H1 (cell line): ENCODE data around the gene NUP210L. TPM values are rescaled to one million over a fixed set of nuclear protein-coding genes. Genes with fewer than 3 reads are reported as not detected.
A peak's percentile ranks its signal among the peaks of the same experiment; 100 is the strongest.

Source experiments
- CTCF ChIA-PET: fragments of 300-600 bp; sonication (Branson Sonifier 250); formaldehyde crosslinking; loops from one replicate; lab custom pipeline; 2021; ENCODE audit not compliant: partially characterized antibody; lab: Charles Lee
- POLR2A ChIA-PET: fragments of 300-600 bp; sonication (Branson Sonifier 250); formaldehyde crosslinking; loops from one replicate; lab custom pipeline; 2021; ENCODE audit warnings: inconsistent platforms; ENCODE audit not compliant: partially characterized antibody; lab: Charles Lee
- DNase-seq, 2 experiments: peaks; one replicate each; pipeline versions ENCODE4 v3.0.0 to v3.0.0-alpha.2; 2010 to 2022; ENCODE audit warnings: low spot score in 2 of 2, low read depth in 1 of 2, mixed read lengths in 1 of 2
- FAIRE-seq: peaks from 2 replicates; lab custom pipeline; 2011; peaks lifted over from hg19 to GRCh38; lab: Jason Lieb, UNC
- H2AFZ ChIP-seq: 2 replicates; pipeline ENCODE4 v1.8.1; 2012; ENCODE audit warnings: low read length, inconsistent platforms
- H2AK5ac ChIP-seq: 2 replicates; pipeline ENCODE4 v1.6.1; 2013; ENCODE audit warnings: low read depth, low read length
- H2BK120ac ChIP-seq: replicated peaks from 2 replicates; pipeline ENCODE3; 2013; ENCODE audit warnings: low read depth, low read length, inconsistent platforms
- H2BK12ac ChIP-seq: 2 replicates; pipeline ENCODE4 v1.6.1; 2013; ENCODE audit warnings: low read depth, low read length
- H2BK15ac ChIP-seq: 2 replicates; pipeline ENCODE4 v1.6.1; 2013; ENCODE audit warnings: low read length
- H2BK20ac ChIP-seq: 2 replicates; pipeline ENCODE4 v1.6.1; 2013; ENCODE audit warnings: low read length
- H2BK5ac ChIP-seq: 2 replicates; pipeline ENCODE4 v1.6.1; 2013; ENCODE audit warnings: low read depth, low read length
- H3K14ac ChIP-seq: 2 replicates; pipeline ENCODE4 v1.6.1; 2013; ENCODE audit warnings: inconsistent platforms; ENCODE audit not compliant: insufficient read length
- H3K18ac ChIP-seq: 2 replicates; pipeline ENCODE4 v1.6.1; 2013; ENCODE audit warnings: low read length; ENCODE audit errors: extremely low read depth
- H3K23ac ChIP-seq: 2 replicates; pipeline ENCODE4 v1.6.1; 2013; ENCODE audit warnings: inconsistent platforms; ENCODE audit not compliant: insufficient read length
- H3K23me2 ChIP-seq: 2 replicates; pipeline ENCODE4 v1.6.1; 2013; ENCODE audit warnings: low read depth, low read length
- H3K27ac ChIP-seq: 2 replicates; pipeline ENCODE4 v1.6.1; 2011; ENCODE audit warnings: low read depth, low read length, inconsistent platforms
- H3K27me3 ChIP-seq, 4 experiments: replicated peaks in 1 of 4; 1 replicate in 1 of 4; 2 replicates in 3 of 4; pipeline versions ENCODE4 v1.6.1 to v1.8.1; 2011 to 2013; ENCODE audit warnings: low read length in 3 of 4, mild to moderate bottlenecking in 3 of 4, inconsistent platforms in 2 of 4, mixed read lengths in 2 of 4, moderate library complexity in 1 of 4; ENCODE audit not compliant: control insufficient read depth in 3 of 4, insufficient read depth in 3 of 4; ENCODE audit errors: extremely low read depth in 1 of 4
- H3K36me3 ChIP-seq, 4 experiments: 2 replicates each; pipeline versions ENCODE4 v1.6.1 to v1.8.1; 2011 to 2013; ENCODE audit warnings: mild to moderate bottlenecking in 4 of 4, low read length in 3 of 4, moderate library complexity in 2 of 4, control low read depth in 1 of 4, inconsistent platforms in 1 of 4; ENCODE audit not compliant: insufficient read depth in 4 of 4, control insufficient read depth in 2 of 4
- H3K4ac ChIP-seq: replicated peaks from 2 replicates; pipeline ENCODE3; 2013; ENCODE audit warnings: low read length, low read depth, mixed read lengths, inconsistent platforms; ENCODE audit not compliant: insufficient read length
- H3K4me1 ChIP-seq, 4 experiments: replicated peaks in 1 of 4; 1 replicate in 1 of 4; 2 replicates in 3 of 4; pipeline versions ENCODE4 v1.6.1 to v1.8.1; 2011 to 2013; ENCODE audit warnings: low read length in 3 of 4, inconsistent platforms in 2 of 4, mixed read lengths in 1 of 4; ENCODE audit not compliant: insufficient read depth in 4 of 4, control insufficient read depth in 3 of 4
- H3K4me2 ChIP-seq, 2 experiments: 2 replicates each; pipeline versions ENCODE4 v1.6.1 to v1.8.1; 2011 to 2013; ENCODE audit warnings: low read depth in 2 of 2, low read length in 2 of 2, control low read depth in 1 of 2, inconsistent platforms in 1 of 2, mild to moderate bottlenecking in 1 of 2; ENCODE audit not compliant: insufficient read depth in 1 of 2
- H3K4me3 ChIP-seq, 4 experiments: fragments of 200-600, 300-600 bp in 1 of 4; sonication (generic), shearing (Covaris generic), sonication (Bioruptor Twin) in 1 of 4; 2 replicates each; pipeline versions ENCODE4 v1.5.1 to v1.8.1; 2011 to 2016; ENCODE audit warnings: low read length in 4 of 4, low read depth in 3 of 4, control low read depth in 2 of 4, inconsistent platforms in 2 of 4, mild to moderate bottlenecking in 2 of 4, mixed read lengths in 1 of 4, moderate library complexity in 1 of 4; ENCODE audit not compliant: insufficient read depth in 2 of 4; ENCODE audit errors: extremely low read depth in 1 of 4
- H3K56ac ChIP-seq: replicated peaks from 2 replicates; pipeline ENCODE3; 2013; ENCODE audit warnings: low read depth, mild to moderate bottlenecking, mixed read lengths, low read length, inconsistent platforms; ENCODE audit not compliant: insufficient read length
- H3K79me1 ChIP-seq: 2 replicates; pipeline ENCODE4 v1.6.1; 2013; ENCODE audit warnings: low read depth, low read length, control low read depth
- H3K79me2 ChIP-seq, 2 experiments: 2 replicates each; pipeline versions ENCODE4 v1.6.1 to v1.8.1; 2012 to 2013; ENCODE audit warnings: low read length in 2 of 2, mild to moderate bottlenecking in 2 of 2, inconsistent platforms in 1 of 2; ENCODE audit not compliant: insufficient read depth in 2 of 2, control insufficient read depth in 1 of 2
- H3K9ac ChIP-seq, 4 experiments: replicated peaks in 1 of 4; 1 replicate in 1 of 4; 2 replicates in 3 of 4; pipeline versions ENCODE4 v1.6.1 to v1.8.1; 2011 to 2013; ENCODE audit warnings: low read depth in 3 of 4, low read length in 3 of 4, control low read depth in 2 of 4, mild to moderate bottlenecking in 2 of 4, moderate library complexity in 2 of 4, inconsistent platforms in 1 of 4; ENCODE audit errors: extremely low read depth in 1 of 4
- H3K9me3 ChIP-seq, 2 experiments: 2 replicates each; pipeline versions ENCODE4 v1.6.1 to v1.8.1; 2012 to 2013; ENCODE audit warnings: mild to moderate bottlenecking in 2 of 2, moderate library complexity in 2 of 2, control low read depth in 1 of 2, inconsistent platforms in 1 of 2, low read depth in 1 of 2, low read length in 1 of 2, mixed read lengths in 1 of 2; ENCODE audit not compliant: insufficient read depth in 2 of 2
- H4K20me1 ChIP-seq, 2 experiments: replicated peaks in 1 of 2; 2 replicates each; pipeline versions ENCODE3 to v1.8.1; 2011 to 2013; ENCODE audit warnings: inconsistent platforms in 2 of 2, low read length in 2 of 2, mild to moderate bottlenecking in 1 of 2; ENCODE audit not compliant: insufficient read depth in 2 of 2, control insufficient read depth in 1 of 2
- H4K5ac ChIP-seq: 2 replicates; pipeline ENCODE4 v1.6.1; 2013; ENCODE audit warnings: low read length, low read depth, mixed read lengths, inconsistent platforms; ENCODE audit not compliant: insufficient read length
- H4K8ac ChIP-seq: 2 replicates; pipeline ENCODE4 v1.8.0; 2013; ENCODE audit warnings: mild to moderate bottlenecking, moderate library complexity, low read length, inconsistent platforms; ENCODE audit not compliant: insufficient read depth; ENCODE audit errors: extremely low read depth
- H4K91ac ChIP-seq: replicated peaks from 2 replicates; pipeline ENCODE3; 2013; ENCODE audit warnings: low read length, mixed read lengths, inconsistent platforms; ENCODE audit not compliant: insufficient read length
- ASH2L ChIP-seq: fragments of 200-600, 300-600 bp; sonication (generic); IDR thresholded peaks from one replicate; pipeline ENCODE4 v1.7.1; 2017; ENCODE audit warnings: low read length
- CHD1 ChIP-seq: IDR thresholded peaks from 2 replicates; pipeline ENCODE4 v1.6.1; 2012; ENCODE audit warnings: low read depth, low read length, improper control_type of control experiment
- CREB1 ChIP-seq: IDR thresholded peaks from 2 replicates; pipeline ENCODE4 v1.6.1; 2012; ENCODE audit warnings: inconsistent platforms
- EZH2 ChIP-seq: fragments of 200-600 bp; sonication (generic); IDR thresholded peaks from 2 replicates; pipeline ENCODE4 v1.7.1; 2012; ENCODE audit warnings: low read depth, mild to moderate bottlenecking, moderate library complexity, low read length, inconsistent platforms; ENCODE audit not compliant: severe bottlenecking
- HDAC2 ChIP-seq, 2 experiments: fragments of 300-600 bp in 1 of 2; sonication (generic) in 1 of 2; IDR thresholded peaks; 2 replicates each; pipeline ENCODE4 v1.6.1; 2011 to 2012; ENCODE audit warnings: low read depth in 2 of 2, low read length in 2 of 2, mild to moderate bottlenecking in 2 of 2, moderate library complexity in 2 of 2, borderline replicate concordance in 1 of 2, inconsistent platforms in 1 of 2
- MAFK ChIP-seq: IDR thresholded peaks from 2 replicates; pipeline ENCODE4 v1.6.1; 2012; ENCODE audit warnings: low read depth, mild to moderate bottlenecking, improper control_type of control experiment, low read length
- RAD21 ChIP-seq, 2 experiments: IDR thresholded peaks in 1 of 2; conservative IDR thresholded peaks in 1 of 2; 2 replicates each; pipeline ENCODE4 v1.6.1; 2011; ENCODE audit warnings: low read depth in 2 of 2, low read length in 2 of 2, improper control_type of control experiment in 1 of 2, inconsistent platforms in 1 of 2, mild to moderate bottlenecking in 1 of 2, moderate library complexity in 1 of 2
- SIRT6 ChIP-seq: IDR thresholded peaks from one replicate; pipeline ENCODE4 v1.7.1; 2012; ENCODE audit warnings: low read length, inconsistent platforms
- SRF ChIP-seq: IDR thresholded peaks from 2 replicates; pipeline ENCODE4 v1.6.1; 2011; ENCODE audit warnings: mild to moderate bottlenecking, low read depth, low read length, moderate library complexity
- TAF1 ChIP-seq: IDR thresholded peaks from 2 replicates; pipeline ENCODE4 v1.6.1; 2011; ENCODE audit warnings: mild to moderate bottlenecking, low read depth, low read length
- TEAD4 ChIP-seq: IDR thresholded peaks from 2 replicates; pipeline ENCODE4 v1.6.1; 2012; ENCODE audit warnings: low read depth, low read length, inconsistent platforms, mixed read lengths
- WGBS, 2 experiments: shearing (Covaris generic) in 1 of 2; methylation state at CpG; one replicate each; pipeline versions ENCODE4 v1.1.6 to v1.1.7; 2013 to 2015; ENCODE audit warnings: low lambda C conversion rate in 2 of 2, mixed read lengths in 2 of 2, inconsistent platforms in 1 of 2, low coverage in 1 of 2, missing lambda C conversion rate in 1 of 2; ENCODE audit not compliant: insufficient replicate concordance in 2 of 2, insufficient coverage in 1 of 2, insufficient read length in 1 of 2; ENCODE audit errors: extremely low coverage in 1 of 2, missing lambda C conversion rate in 1 of 2; 5-methylcytosine and 5-hydroxymethylcytosine counted together
- polyA plus RNA-seq, 7 experiments: library from polyadenylated mRNA; depleted of rRNA in 3 of 7; stranded (reverse) in 5 of 7; unstranded in 2 of 7; fragments of >200 nt in 5 of 7; fragments of 200-250 nt in 2 of 7; gene quantifications; 1 replicate in 5 of 7; 2 replicates in 1 of 7; 4 replicates in 1 of 7; pipeline versions ENCODE4 v1.2.1 to v1.2.3, GENCODE V29; 2011 to 2013; ENCODE audit warnings: missing spikeins in 2 of 7, mixed read lengths in 2 of 7
- total RNA-seq: library from RNA; stranded (reverse); fragmentation: NEBNext Ultra II Directional; extraction: Animal tissue kit (Norgen Biotek cat#: 25700); gene quantifications from 2 replicates; pipeline ENCODE4 v1.2.1, GENCODE V29; 2021
- TF ChIP-seq, protein P1 (sequence below), 3 experiments: IDR thresholded peaks; 1 replicate in 2 of 3; 2 replicates in 1 of 3; pipeline versions ENCODE4 v1.5.1 to v1.6.1; 2011; ENCODE audit warnings: low read length in 3 of 3, mild to moderate bottlenecking in 3 of 3, inconsistent platforms in 2 of 3, low read depth in 1 of 3, moderate library complexity in 1 of 3; ENCODE audit not compliant: insufficient read depth in 1 of 3; ENCODE audit errors: control extremely low read depth in 1 of 3

Gene NUP210L
- total and polyA plus RNA-seq, 2 of the 8 experiments (the other 6 are each of a cell fraction or from before 2014, with no cell fraction given): not detected

DNA sequence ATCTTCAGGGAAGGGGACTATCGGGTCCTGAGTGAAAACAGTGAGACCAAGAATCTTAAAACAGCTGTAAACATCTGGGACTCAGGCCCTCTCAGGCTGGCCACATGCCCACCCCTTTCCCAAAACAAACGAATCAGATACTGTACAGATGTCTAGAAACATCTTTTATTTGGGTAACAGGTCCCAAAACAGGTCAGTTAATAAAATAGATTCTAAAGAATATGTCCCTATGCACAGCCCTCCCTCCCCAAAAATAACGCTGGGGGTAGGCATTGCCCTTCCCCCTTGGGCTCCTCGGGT is 196.0 kb downstream of the NUP210L start:
- no peak overlapping the region for H2BK15ac ChIP-seq
- peak overlapping the region; percentile 52 to 89 for H3K4me2 ChIP-seq
- no peak overlapping the region for H2AK5ac ChIP-seq
- no peak overlapping the region for H4K8ac ChIP-seq
- H3K4ac ChIP-seq: no peak overlapping the region
- peaks cover 11 to 26% (median 19%) of the 10 kb centered on the region in 4 experiments for H3K36me3 ChIP-seq
- peak overlapping the region in 1 of 4 experiments; percentile 85; a peak in 2 of 8 replicates for H3K4me3 ChIP-seq
- H2BK20ac ChIP-seq: no peak overlapping the region
- DNase-seq (no peak), FAIRE-seq (no peak)
- no peak overlapping the region for H4K91ac ChIP-seq
- H3K14ac ChIP-seq: no peak overlapping the region
- H3K79me2 ChIP-seq: peaks cover 36 to 67% of the 10 kb centered on the region in 2 experiments
- 59% methylated on average over 4 of the region's 4 CpGs; no CpG with 5 or more reads in 1 of the 2 experiments for WGBS, 2 experiments
- ChIA-PET CTCF (interaction anchor here (0.5 to 6.4 kb wide), 3 partner anchors 14 to 185 kb away, joined by 3 to 31 read pairs (median 3); partner anchors contain the start of gene DENND4B), POLR2A (interaction anchor here (0.6 to 15.7 kb wide), 13 partner anchors 12 to 324 kb away, joined by 3 to 454 read pairs (median 6); partner anchors contain the start of genes CHTOP, CREB3L4, DENND4B and GATAD2B)
- H3K79me1 ChIP-seq: peaks cover 27% of the 10 kb centered on the region
- H2AFZ ChIP-seq: no peak overlapping the region
- peaks cover 6 to 20% (median 12%) of the 10 kb centered on the region in 4 experiments for H3K4me1 ChIP-seq
- no peak overlapping the region for H3K18ac ChIP-seq
- H2BK12ac ChIP-seq: no peak overlapping the region
- H3K23ac ChIP-seq: no peak overlapping the region
- H3K27me3 ChIP-seq: no peaks in the 10 kb centered on the region
- no peak overlapping the region for H3K56ac ChIP-seq
- no peak overlapping the region for H2BK5ac ChIP-seq
- no peak overlapping the region for H3K9ac ChIP-seq
- peaks cover 9 to 12% of the 10 kb centered on the region in 2 experiments for H4K20me1 ChIP-seq
- H2BK120ac ChIP-seq: no peak overlapping the region
- H3K27ac ChIP-seq: no peak overlapping the region
- no peaks in the 10 kb centered on the region for H3K9me3 ChIP-seq
- peaks cover 25% of the 10 kb centered on the region for H3K23me2 ChIP-seq
- H4K5ac ChIP-seq: no peak overlapping the region
- TF ChIP-seq, protein P1, sequence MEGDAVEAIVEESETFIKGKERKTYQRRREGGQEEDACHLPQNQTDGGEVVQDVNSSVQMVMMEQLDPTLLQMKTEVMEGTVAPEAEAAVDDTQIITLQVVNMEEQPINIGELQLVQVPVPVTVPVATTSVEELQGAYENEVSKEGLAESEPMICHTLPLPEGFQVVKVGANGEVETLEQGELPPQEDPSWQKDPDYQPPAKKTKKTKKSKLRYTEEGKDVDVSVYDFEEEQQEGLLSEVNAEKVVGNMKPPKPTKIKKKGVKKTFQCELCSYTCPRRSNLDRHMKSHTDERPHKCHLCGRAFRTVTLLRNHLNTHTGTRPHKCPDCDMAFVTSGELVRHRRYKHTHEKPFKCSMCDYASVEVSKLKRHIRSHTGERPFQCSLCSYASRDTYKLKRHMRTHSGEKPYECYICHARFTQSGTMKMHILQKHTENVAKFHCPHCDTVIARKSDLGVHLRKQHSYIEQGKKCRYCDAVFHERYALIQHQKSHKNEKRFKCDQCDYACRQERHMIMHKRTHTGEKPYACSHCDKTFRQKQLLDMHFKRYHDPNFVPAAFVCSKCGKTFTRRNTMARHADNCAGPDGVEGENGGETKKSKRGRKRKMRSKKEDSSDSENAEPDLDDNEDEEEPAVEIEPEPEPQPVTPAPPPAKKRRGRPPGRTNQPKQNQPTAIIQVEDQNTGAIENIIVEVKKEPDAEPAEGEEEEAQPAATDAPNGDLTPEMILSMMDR (IDR thresholded peaks at IDR 0.05; ENCODE audit: control extremely low read depth in 1 of 3, insufficient read depth in 1 of 3, low read depth in 1 of 3, low read length in 3 of 3): no peak
- TF ChIP-seq TAF1 (no peak), CHD1 (no peak), CREB1 (no peak), HDAC2 (IDR thresholded peaks at IDR 0.05; ENCODE audit: borderline replicate concordance in 1 of 2, low read depth in 2 of 2, low read length in 2 of 2) (no peak), SIRT6 (no peak), EZH2 (no peak), RAD21 (IDR thresholded peaks at IDR 0.05 in 1 of 2, conservative IDR thresholded peaks at IDR 0.05 in 1 of 2; ENCODE audit: low read depth in 2 of 2, low read length in 2 of 2) (no peak), TEAD4 (no peak), ASH2L (no peak), SRF (no peak), MAFK (no peak)
